ENCODE results near the gene IFT81. TPM values are rescaled to one million over a fixed set of nuclear protein-coding genes. Genes with fewer than 3 reads are reported as not detected.

IFT81 gene
- polyA plus RNA-seq, 3 donors, result 0.39 to 0.97 (median 0.47) TPM

DNA sequence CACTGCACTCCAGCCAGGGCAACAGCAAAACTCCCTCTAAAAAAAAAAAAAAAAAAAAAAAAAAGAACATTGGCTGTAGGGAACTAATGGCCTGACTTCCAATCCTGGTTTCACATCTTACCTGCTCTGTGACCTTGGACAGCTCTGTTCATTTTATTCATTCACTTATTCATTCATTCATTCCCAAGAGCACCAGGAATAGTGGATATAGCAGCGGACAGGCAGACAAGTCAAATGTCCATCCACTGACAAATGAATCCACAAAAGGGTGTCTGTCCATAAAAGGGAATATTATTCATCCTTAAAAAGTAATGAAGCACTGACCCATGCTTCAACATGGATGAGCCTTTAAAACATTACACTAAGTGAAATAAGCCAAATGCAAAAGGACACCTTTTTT lies 48.3 kb upstream of the IFT81 start:
- Mint-ChIP-seq H3K9me3 (peaks cover 0 to 5% (median 0%) of the 10 kb centered on the region in 7 donors), H3K36me3 (no peaks in the 10 kb centered on the region), H3K4me1 (peaks cover 24% of the 10 kb centered on the region), H3K4me3 (no peak overlapping the region), H3K27ac (no peak overlapping the region), H3K27me3 (ENCODE audit: low read depth in 3 of 3) (peaks cover 2 to 5% (median 3%) of the 10 kb centered on the region in 3 donors)
- Histone ChIP-seq H3K79me2 (ENCODE audit: insufficient read depth, low read length) (no peaks in the 10 kb centered on the region), H3K27me3 (ENCODE audit: control insufficient read depth in 2 of 2, insufficient read depth in 2 of 2, low read length in 2 of 2) (no peaks in the 10 kb centered on the region), H3K9me3 (replicated peaks in 1 of 2; ENCODE audit: control insufficient read depth in 1 of 2, insufficient read depth in 1 of 2, low read length in 2 of 2) (no peaks in the 10 kb centered on the region), H2AFZ (ENCODE audit: insufficient read depth, low read depth, low read length, poor library complexity, severe bottlenecking) (no peak overlapping the region), H3K4me3 (replicated peaks in 1 of 3; ENCODE audit: low read depth in 2 of 3, low read length in 3 of 3) (no peak overlapping the region), H4K20me1 (ENCODE audit: insufficient read depth, low read length) (no peaks in the 10 kb centered on the region), H3K27ac (ENCODE audit: low read depth in 1 of 2, low read length in 2 of 2) (no peak overlapping the region), H3K36me3 (replicated peaks in 1 of 2; ENCODE audit: control insufficient read depth in 1 of 2, insufficient read depth in 2 of 2, low read length in 2 of 2) (no peaks in the 10 kb centered on the region), H3K4me2 (replicated peaks; ENCODE audit: extremely low read depth, low read length, poor library complexity, severe bottlenecking) (no peak overlapping the region), H3K4me1 (ENCODE audit: control insufficient read depth in 1 of 2, insufficient read depth in 2 of 2, low read length in 2 of 2) (peaks cover 22 to 28% of the 10 kb centered on the region in 2 donors), H3K9ac (ENCODE audit: insufficient read depth, low read length, poor library complexity, severe bottlenecking) (no peak overlapping the region)
- no peak for DNase-seq
- no CpG with 5 or more reads among the region's 1 CpG for WGBS (ENCODE audit: insufficient coverage)
- TF ChIP-seq, protein P1, sequence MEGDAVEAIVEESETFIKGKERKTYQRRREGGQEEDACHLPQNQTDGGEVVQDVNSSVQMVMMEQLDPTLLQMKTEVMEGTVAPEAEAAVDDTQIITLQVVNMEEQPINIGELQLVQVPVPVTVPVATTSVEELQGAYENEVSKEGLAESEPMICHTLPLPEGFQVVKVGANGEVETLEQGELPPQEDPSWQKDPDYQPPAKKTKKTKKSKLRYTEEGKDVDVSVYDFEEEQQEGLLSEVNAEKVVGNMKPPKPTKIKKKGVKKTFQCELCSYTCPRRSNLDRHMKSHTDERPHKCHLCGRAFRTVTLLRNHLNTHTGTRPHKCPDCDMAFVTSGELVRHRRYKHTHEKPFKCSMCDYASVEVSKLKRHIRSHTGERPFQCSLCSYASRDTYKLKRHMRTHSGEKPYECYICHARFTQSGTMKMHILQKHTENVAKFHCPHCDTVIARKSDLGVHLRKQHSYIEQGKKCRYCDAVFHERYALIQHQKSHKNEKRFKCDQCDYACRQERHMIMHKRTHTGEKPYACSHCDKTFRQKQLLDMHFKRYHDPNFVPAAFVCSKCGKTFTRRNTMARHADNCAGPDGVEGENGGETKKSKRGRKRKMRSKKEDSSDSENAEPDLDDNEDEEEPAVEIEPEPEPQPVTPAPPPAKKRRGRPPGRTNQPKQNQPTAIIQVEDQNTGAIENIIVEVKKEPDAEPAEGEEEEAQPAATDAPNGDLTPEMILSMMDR (IDR thresholded peaks at IDR 0.05), result no peak
- intact Hi-C loops (cut with micrococcal nuclease), result no loop called here

DNA sequence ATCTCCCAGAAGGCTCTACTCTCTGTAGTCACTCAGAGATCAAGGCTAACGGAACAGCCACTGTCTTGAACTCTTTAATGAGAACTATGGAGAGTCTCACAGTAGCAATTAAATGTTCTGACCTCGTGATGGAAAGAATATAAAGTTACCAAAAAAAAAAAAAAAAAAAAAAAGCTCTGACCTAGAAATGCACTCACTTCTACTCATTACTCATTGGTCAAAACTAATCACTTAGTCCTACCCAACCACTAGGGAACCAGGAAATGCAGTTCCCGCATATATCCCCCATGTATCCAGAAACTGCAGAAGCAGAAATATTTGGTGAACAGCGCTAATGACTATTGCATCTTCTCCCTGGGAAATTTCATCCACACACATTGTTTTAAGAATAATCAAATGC lies 46.4 kb upstream of the IFT81 start:
- no CpG with 5 or more reads among the region's 4 CpGs for WGBS (ENCODE audit: insufficient coverage)
- Histone ChIP-seq H3K79me2 (ENCODE audit: insufficient read depth, low read length) (no peaks in the 10 kb centered on the region), H4K20me1 (ENCODE audit: insufficient read depth, low read length) (no peaks in the 10 kb centered on the region), H3K27ac (ENCODE audit: low read depth in 1 of 2, low read length in 2 of 2) (no peak overlapping the region), H3K36me3 (replicated peaks in 1 of 2; ENCODE audit: control insufficient read depth in 1 of 2, insufficient read depth in 2 of 2, low read length in 2 of 2) (no peaks in the 10 kb centered on the region), H3K4me3 (replicated peaks in 1 of 3; ENCODE audit: low read depth in 2 of 3, low read length in 3 of 3) (no peak overlapping the region), H3K4me1 (ENCODE audit: control insufficient read depth in 1 of 2, insufficient read depth in 2 of 2, low read length in 2 of 2) (peaks cover 20 to 25% of the 10 kb centered on the region in 2 donors), H3K9me3 (replicated peaks in 1 of 2; ENCODE audit: control insufficient read depth in 1 of 2, insufficient read depth in 1 of 2, low read length in 2 of 2) (no peaks in the 10 kb centered on the region), H3K4me2 (replicated peaks; ENCODE audit: extremely low read depth, low read length, poor library complexity, severe bottlenecking) (no peak overlapping the region), H3K27me3 (ENCODE audit: control insufficient read depth in 2 of 2, insufficient read depth in 2 of 2, low read length in 2 of 2) (no peaks in the 10 kb centered on the region), H2AFZ (ENCODE audit: insufficient read depth, low read depth, low read length, poor library complexity, severe bottlenecking) (no peak overlapping the region), H3K9ac (ENCODE audit: insufficient read depth, low read length, poor library complexity, severe bottlenecking) (no peak overlapping the region)
- DNase-seq, result no peak
- Mint-ChIP-seq H3K4me1 (peaks cover 21% of the 10 kb centered on the region), H3K36me3 (no peaks in the 10 kb centered on the region), H3K9me3 (peaks cover 0 to 5% (median 0%) of the 10 kb centered on the region in 7 donors), H3K27me3 (ENCODE audit: low read depth in 3 of 3) (peaks cover 3 to 7% (median 5%) of the 10 kb centered on the region in 3 donors), H3K27ac (no peak overlapping the region), H3K4me3 (no peak overlapping the region)
- intact Hi-C loops (cut with micrococcal nuclease), result no loop called here
- TF ChIP-seq, protein P1 (IDR thresholded peaks at IDR 0.05), result no peak

All from CD14-positive monocyte (primary cell).